HepG2 (cell line): Measurements from ENCODE around the gene IFT22. TPM values are rescaled to one million over a fixed set of nuclear protein-coding genes. Genes with fewer than 3 reads are reported as not detected.

Experiments used
- AKNA ChIP-seq: sonication (generic); formaldehyde crosslinking; IDR thresholded peaks from 2 replicates; pipeline ENCODE4 v1.4.0; 2020; ENCODE audit warnings: missing genetic modification reagents, borderline replicate concordance
- CEBPG ChIP-seq: IDR thresholded peaks from 2 replicates; pipeline ENCODE4 v1.6.1; 2016
- ELF3 ChIP-seq: IDR thresholded peaks from 2 replicates; pipeline ENCODE4 v1.6.1; 2016; ENCODE audit warnings: missing genetic modification reagents, missing compliant biosample characterization
- FOXK2 ChIP-seq: fragments of 450-650 bp; IDR thresholded peaks from 2 replicates; pipeline ENCODE4 v1.6.1; 2016
- KDM2A ChIP-seq: sonication (generic); formaldehyde crosslinking; IDR thresholded peaks from 2 replicates; pipeline ENCODE4 v1.4.0; 2020; ENCODE audit warnings: low read depth, missing genetic modification reagents, borderline replicate concordance
- KMT2A ChIP-seq: sonication (generic); formaldehyde crosslinking; IDR thresholded peaks from 2 replicates; pipeline ENCODE4 v1.4.0; 2020; ENCODE audit warnings: missing genetic modification reagents
- MAF1 ChIP-seq: sonication (generic); formaldehyde crosslinking; IDR thresholded peaks from 2 replicates; pipeline ENCODE4 v1.5.0; 2020; ENCODE audit warnings: missing genetic modification reagents, borderline replicate concordance
- NCOA1 ChIP-seq: sonication (generic); formaldehyde crosslinking; IDR thresholded peaks from 2 replicates; pipeline ENCODE4 v1.9.0; 2021; ENCODE audit warnings: missing genetic modification reagents
- REPIN1 ChIP-seq: sonication (generic); formaldehyde crosslinking; IDR thresholded peaks from 2 replicates; pipeline ENCODE4 v1.8.0; 2022; ENCODE audit warnings: missing genetic modification reagents, low read depth, mild to moderate bottlenecking, borderline replicate concordance
- SUZ12 ChIP-seq: fragments of 150-350 bp; IDR thresholded peaks from 2 replicates; pipeline ENCODE4 v1.6.1; 2014; ENCODE audit warnings: low read depth, low read length
- ZNF225 ChIP-seq: sonication (generic); formaldehyde crosslinking; IDR thresholded peaks from 2 replicates; pipeline ENCODE4 v1.4.0; 2020; ENCODE audit warnings: mild to moderate bottlenecking, missing genetic modification reagents
- ZNF260 ChIP-seq: sonication (generic); formaldehyde crosslinking; IDR thresholded peaks from 2 replicates; pipeline ENCODE4 v1.4.0; 2020; ENCODE audit warnings: missing genetic modification reagents, low read depth, mild to moderate bottlenecking, borderline replicate concordance
- ZNF350 ChIP-seq: sonication (generic); formaldehyde crosslinking; IDR thresholded peaks from 2 replicates; pipeline ENCODE4 v1.4.0; 2020; ENCODE audit warnings: mild to moderate bottlenecking, low read depth, missing genetic modification reagents, borderline replicate concordance
- ZNF503 ChIP-seq: sonication (generic); formaldehyde crosslinking; IDR thresholded peaks from 2 replicates; pipeline ENCODE4 v1.4.0; 2020; ENCODE audit warnings: missing genetic modification reagents
- polyA plus RNA-seq, 8 experiments: library from polyadenylated mRNA; depleted of rRNA in 3 of 8; stranded (reverse) in 7 of 8; unstranded in 1 of 8; fragments of >200 nt; fragmentation: Illumina TruSeq in 4 of 8; extraction: Trizol in 4 of 8; gene quantifications; 2 replicates each; pipeline versions ENCODE4 v1.2.1 to v1.2.3, GENCODE V29; 2011 to 2016; ENCODE audit warnings: low read depth in 4 of 8, missing spikeins in 1 of 8, mixed read lengths in 1 of 8; ENCODE audit not compliant: insufficient read depth in 1 of 8
- total RNA-seq, 5 experiments: library from RNA; depleted of rRNA; stranded (reverse); fragments of >200 nt; fragmentation: Illumina TruSeq; extraction: Trizol; gene quantifications; 2 replicates each; pipeline ENCODE4 v1.2.3, GENCODE V29; 2016; ENCODE audit warnings: low read depth in 1 of 5
- TF ChIP-seq, protein P1 (sequence below): sonication (generic); formaldehyde crosslinking; IDR thresholded peaks from 2 replicates; pipeline ENCODE4 v1.9.0; 2021; ENCODE audit warnings: missing genetic modification reagents, borderline replicate concordance
- TF ChIP-seq, protein P2 (sequence below): IDR thresholded peaks from 2 replicates; pipeline ENCODE4 v1.6.1; 2016; ENCODE audit warnings: missing biosample characterization, missing genetic modification reagents, low read depth
- TF ChIP-seq, protein P3 (sequence below): sonication (generic); formaldehyde crosslinking; conservative IDR thresholded peaks from 2 replicates; pipeline ENCODE4 v1.4.0; 2020; ENCODE audit warnings: missing genetic modification reagents

The IFT22 gene
- total and polyA plus RNA-seq, 2 of the 13 experiments (the other 11 are each of a cell fraction or from before 2014, with no cell fraction given), result 8.9 to 14.5 TPM

- TF ChIP-seq ZNF260 (CRISPR knock-in tag) (no peak), MAF1 (peak; percentile 79; the same call in 1 of the 2 replicates), REPIN1 (CRISPR knock-in tag) (peak; percentile 27; the same call in 1 of the 2 replicates), AKNA (no peak), FOXK2 (no peak), KDM2A (CRISPR knock-in tag) (no peak; the same call in 1 of the 2 replicates), ELF3 (CRISPR knock-in tag) (no peak), ZNF350 (CRISPR knock-in tag) (peak; percentile 90; the same call in 1 of the 2 replicates), ZNF503 (CRISPR knock-in tag) (no peak), CEBPG (CRISPR knock-in tag) (no peak), KMT2A (CRISPR knock-in tag) (peak; percentile 26; the same call in 1 of the 2 replicates), ZNF225 (CRISPR knock-in tag) (no peak), SUZ12 (peak; percentile 25; the same call in 1 of the 2 replicates), NCOA1 (CRISPR knock-in tag) (no peak)
- TF ChIP-seq, protein P1, sequence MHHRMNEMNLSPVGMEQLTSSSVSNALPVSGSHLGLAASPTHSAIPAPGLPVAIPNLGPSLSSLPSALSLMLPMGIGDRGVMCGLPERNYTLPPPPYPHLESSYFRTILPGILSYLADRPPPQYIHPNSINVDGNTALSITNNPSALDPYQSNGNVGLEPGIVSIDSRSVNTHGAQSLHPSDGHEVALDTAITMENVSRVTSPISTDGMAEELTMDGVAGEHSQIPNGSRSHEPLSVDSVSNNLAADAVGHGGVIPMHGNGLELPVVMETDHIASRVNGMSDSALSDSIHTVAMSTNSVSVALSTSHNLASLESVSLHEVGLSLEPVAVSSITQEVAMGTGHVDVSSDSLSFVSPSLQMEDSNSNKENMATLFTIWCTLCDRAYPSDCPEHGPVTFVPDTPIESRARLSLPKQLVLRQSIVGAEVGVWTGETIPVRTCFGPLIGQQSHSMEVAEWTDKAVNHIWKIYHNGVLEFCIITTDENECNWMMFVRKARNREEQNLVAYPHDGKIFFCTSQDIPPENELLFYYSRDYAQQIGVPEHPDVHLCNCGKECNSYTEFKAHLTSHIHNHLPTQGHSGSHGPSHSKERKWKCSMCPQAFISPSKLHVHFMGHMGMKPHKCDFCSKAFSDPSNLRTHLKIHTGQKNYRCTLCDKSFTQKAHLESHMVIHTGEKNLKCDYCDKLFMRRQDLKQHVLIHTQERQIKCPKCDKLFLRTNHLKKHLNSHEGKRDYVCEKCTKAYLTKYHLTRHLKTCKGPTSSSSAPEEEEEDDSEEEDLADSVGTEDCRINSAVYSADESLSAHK (CRISPR knock-in tag), result no peak
- TF ChIP-seq, protein P2, sequence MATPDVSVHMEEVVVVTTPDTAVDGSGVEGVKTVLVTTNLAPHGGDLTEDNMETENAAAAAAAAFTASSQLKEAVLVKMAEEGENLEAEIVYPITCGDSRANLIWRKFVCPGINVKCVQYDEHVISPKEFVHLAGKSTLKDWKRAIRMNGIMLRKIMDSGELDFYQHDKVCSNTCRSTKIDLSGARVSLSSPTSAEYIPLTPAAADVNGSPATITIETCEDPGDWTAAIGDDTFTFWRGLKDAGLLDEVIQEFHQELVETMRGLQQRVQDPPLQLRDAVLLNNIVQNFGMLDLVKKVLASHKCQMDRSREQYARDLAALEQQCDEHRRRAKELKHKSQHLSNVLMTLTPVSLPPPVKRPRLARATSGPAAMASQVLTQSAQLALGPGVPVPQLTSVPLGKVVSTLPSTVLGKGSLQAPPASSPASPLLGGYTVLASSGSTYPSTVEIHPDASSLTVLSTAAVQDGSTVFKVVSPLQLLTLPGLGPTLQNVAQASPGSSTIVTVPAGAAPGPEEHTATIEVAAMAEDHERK, result no peak
- TF ChIP-seq, protein P3, sequence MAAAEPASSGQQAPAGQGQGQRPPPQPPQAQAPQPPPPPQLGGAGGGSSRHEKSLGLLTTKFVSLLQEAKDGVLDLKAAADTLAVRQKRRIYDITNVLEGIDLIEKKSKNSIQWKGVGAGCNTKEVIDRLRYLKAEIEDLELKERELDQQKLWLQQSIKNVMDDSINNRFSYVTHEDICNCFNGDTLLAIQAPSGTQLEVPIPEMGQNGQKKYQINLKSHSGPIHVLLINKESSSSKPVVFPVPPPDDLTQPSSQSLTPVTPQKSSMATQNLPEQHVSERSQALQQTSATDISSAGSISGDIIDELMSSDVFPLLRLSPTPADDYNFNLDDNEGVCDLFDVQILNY, result no peak; the same call in 1 of the 2 replicates
Measured at GRCh38 chr7:101321491-101322401, at the start of gene IFT22 (continued).
